Activated T-helper 17 cell treated with anti-CD3 and anti-CD28 coated beads, Interleukin-2, amount 50 U/mL, for 72 hours (primary cell): Measurements from ENCODE around the gene THRB. TPM values are rescaled to one million over a fixed set of nuclear protein-coding genes. Genes with fewer than 3 reads are reported as not detected.

Source experiments
- ATAC-seq: fragments of 150-1000 bp; cut with Tn5 transposase; replicated peaks from 2 replicates; pipeline ENCODE4 v1.10.0; 2021; ENCODE audit warnings: mild to moderate bottlenecking, moderate library complexity
- H3K27ac Mint-ChIP-seq: one replicate; pipeline ENCODE4 v1.8.0; 2022; ENCODE audit warnings: mixed read lengths
- H3K27me3 Mint-ChIP-seq: one replicate; pipeline ENCODE4 v1.8.0; 2022; ENCODE audit warnings: mixed read lengths
- H3K36me3 Mint-ChIP-seq: one replicate; pipeline ENCODE4 v1.8.0; 2022; ENCODE audit warnings: low read depth, mild to moderate bottlenecking, mixed read lengths
- H3K4me1 Mint-ChIP-seq: one replicate; pipeline ENCODE4 v1.8.0; 2022; ENCODE audit warnings: mixed read lengths
- H3K4me3 Mint-ChIP-seq: one replicate; pipeline ENCODE4 v1.8.0; 2022; ENCODE audit warnings: mild to moderate bottlenecking, mixed read lengths
- H3K9me3 Mint-ChIP-seq: one replicate; pipeline ENCODE4 v1.8.0; 2022; ENCODE audit warnings: mixed read lengths
- total RNA-seq, 2 donors: library from RNA; stranded (reverse); gene quantifications; one replicate each; pipeline ENCODE4 v1.2.3, GENCODE V29; 2022

The THRB gene
- total RNA-seq, 2 donors from 2014 or later = not detected

DNA sequence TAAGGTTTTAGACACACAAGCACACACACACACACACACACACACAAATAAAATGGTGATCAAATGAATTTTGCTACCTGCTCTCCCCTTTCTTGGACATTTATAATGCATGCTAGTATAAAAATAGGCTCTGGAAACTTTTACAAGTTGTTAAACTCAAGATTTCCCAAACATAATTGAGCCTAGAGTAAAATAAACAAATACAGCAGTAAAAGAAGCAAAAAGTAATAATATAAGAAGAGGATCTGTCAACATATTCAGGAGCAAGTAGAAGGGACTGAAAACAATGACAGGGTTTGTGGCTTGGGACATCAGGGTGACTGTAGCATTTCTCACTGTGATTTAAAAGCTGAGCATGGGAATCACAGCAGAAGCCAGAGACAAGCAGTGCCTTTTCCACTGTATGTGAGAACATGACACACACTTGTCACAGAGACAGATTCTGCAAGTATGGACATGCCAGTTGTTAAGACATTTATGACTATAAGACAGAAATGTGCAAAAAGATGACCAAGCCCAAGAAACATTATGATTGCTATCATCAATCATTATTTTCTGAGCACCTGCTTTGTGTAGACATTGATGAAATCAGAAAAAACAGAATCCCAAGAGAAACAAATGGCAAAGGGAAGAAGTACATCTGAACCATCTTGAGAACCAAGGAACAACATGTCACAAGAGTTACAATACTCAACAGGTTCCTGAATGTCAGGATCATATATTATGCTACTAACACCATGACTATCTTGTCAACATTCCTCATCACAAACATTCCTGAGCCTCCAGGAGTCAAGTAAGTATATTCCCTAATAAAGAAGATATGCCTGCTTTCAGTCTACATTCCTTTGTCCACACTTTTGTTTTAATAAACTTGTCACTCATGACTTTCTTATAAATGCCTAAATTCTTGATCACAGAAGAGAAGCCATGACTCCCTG lies 7.1 kb downstream of the THRB start:
- no peak overlapping the region for H3K27ac Mint-ChIP-seq
- H3K4me1 Mint-ChIP-seq = no peaks in the 10 kb centered on the region
- no peak for ATAC-seq
- H3K27me3 Mint-ChIP-seq = peaks cover 14% of the 10 kb centered on the region
- peaks cover 3% of the 10 kb centered on the region for H3K9me3 Mint-ChIP-seq
- H3K4me3 Mint-ChIP-seq = no peak overlapping the region
- no peaks in the 10 kb centered on the region for H3K36me3 Mint-ChIP-seq

DNA sequence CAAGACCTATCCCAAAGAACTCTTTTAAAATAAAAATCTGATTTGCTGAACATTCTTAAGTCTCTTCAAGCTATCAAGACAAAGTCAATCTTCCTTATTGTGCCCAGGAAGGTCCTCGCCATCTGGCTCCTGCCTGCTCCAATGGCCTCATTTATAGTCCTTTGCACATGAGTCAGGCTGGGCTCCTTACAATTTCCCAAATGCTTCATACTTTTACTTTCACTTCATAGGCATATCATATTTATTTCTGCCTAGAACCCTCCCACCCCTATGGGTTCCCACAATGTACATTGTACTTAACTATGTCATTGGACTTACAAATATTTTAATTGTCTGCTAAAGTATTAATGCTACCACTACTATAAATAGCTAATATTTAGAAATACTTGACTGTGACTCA lies 9.1 kb downstream of the THRB start:
- peaks cover 3% of the 10 kb centered on the region for H3K27me3 Mint-ChIP-seq
- H3K36me3 Mint-ChIP-seq = no peaks in the 10 kb centered on the region
- no peak for ATAC-seq
- H3K27ac Mint-ChIP-seq = no peak overlapping the region
- H3K4me1 Mint-ChIP-seq = no peaks in the 10 kb centered on the region
- no peak overlapping the region for H3K4me3 Mint-ChIP-seq
- no peaks in the 10 kb centered on the region for H3K9me3 Mint-ChIP-seq

DNA sequence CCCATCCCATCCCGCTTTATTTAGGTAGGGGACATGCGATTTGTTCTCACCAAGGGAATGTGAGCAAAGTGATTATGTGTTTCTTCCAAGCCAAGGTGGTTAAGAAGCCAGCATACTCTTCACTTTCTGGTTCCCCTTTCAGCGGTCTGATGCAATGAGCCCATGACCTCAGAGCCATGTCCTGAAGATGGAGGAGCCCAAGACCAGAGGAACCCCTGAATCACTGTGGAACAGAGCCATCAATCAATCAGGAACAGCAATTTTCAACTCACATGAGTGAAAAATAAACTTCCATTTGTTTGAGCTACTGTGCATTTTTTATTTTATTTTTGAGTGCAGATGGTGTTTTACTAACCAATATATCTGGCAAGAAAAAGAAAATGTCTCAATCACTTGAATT lies 10.8 kb downstream of the THRB start:
- Mint-ChIP-seq H3K36me3 (no peaks in the 10 kb centered on the region), H3K27me3 (peaks cover 3% of the 10 kb centered on the region), H3K27ac (no peak overlapping the region), H3K4me3 (no peak overlapping the region), H3K4me1 (no peaks in the 10 kb centered on the region), H3K9me3 (no peaks in the 10 kb centered on the region)
- ATAC-seq = no peak

DNA sequence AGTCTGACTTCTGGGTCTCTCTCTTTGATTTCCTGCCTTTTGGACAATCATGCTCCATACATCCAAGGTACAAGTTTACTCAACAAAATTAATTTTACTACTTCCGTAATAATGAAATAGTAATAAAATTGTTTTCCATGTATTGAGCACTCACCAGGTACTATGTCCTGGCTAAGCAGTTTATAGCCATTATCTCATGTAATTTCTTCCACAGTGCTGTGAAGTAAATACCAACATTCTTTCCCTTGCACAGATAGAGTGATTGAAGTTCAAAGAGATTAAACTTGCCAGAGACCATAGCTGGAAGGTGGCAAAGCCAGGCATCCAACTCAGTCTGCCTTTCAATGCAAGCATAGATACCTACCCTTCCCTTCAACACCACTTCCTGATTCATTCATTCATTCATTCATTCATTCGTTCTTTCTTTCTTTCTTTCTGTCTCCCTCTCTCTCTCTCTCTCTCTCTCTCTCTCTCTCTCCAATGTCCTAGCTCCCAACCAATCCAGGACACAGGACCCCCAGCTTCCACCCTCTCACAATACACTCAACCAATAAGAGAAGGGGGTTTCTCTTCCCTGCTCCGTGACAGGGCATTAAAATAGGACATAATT lies 12.4 kb downstream of the THRB start:
- no peak overlapping the region for H3K4me3 Mint-ChIP-seq
- no peaks in the 10 kb centered on the region for H3K4me1 Mint-ChIP-seq
- H3K36me3 Mint-ChIP-seq = no peaks in the 10 kb centered on the region
- no peak overlapping the region for H3K27ac Mint-ChIP-seq
- no peak for ATAC-seq
- peaks cover 6% of the 10 kb centered on the region for H3K9me3 Mint-ChIP-seq
- peaks cover 3% of the 10 kb centered on the region for H3K27me3 Mint-ChIP-seq

DNA sequence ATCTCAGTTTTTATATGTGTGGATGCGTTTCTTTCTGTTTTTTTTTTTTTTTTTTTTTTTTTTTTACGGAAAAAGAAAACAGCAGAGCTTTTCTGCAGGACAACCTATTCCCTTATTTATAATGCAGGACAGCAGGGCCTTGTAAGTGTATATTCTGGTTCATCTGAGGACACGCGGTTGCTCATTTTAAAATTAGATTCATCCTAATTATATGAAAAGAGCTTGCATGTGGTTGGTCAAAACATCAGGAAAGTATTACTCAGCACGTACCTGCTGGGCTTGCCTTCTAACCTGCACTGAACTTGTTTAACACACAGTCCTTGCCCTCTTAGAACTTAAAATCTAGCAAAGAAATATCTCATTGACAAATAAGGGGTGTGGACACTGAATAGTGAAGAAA lies 13.5 kb downstream of the THRB start:
- H3K4me3 Mint-ChIP-seq = no peak overlapping the region
- peaks cover 3% of the 10 kb centered on the region for H3K27me3 Mint-ChIP-seq
- H3K4me1 Mint-ChIP-seq = no peaks in the 10 kb centered on the region
- H3K36me3 Mint-ChIP-seq = no peaks in the 10 kb centered on the region
- H3K9me3 Mint-ChIP-seq = peaks cover 6% of the 10 kb centered on the region
- no peak for ATAC-seq
- no peak overlapping the region for H3K27ac Mint-ChIP-seq

DNA sequence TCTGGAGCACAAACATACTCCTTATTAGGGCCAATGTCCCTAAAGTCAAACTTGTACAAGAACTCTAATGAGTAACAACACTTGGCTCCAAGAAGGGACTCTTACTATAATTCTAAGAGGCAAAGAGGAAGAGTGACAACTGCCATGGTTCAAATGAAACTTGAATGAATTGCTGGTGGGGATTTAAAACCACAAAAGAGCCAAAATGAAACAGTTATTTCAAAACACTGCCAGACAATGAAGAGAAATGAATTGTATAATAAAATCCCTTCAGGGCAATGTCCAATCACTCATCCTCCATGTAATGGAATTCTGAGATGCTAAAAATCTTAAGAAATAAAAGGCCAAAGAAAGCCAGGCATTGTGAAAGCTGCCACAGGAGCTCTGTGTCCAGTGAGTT lies 14.2 kb downstream of the THRB start:
- H3K4me1 Mint-ChIP-seq = no peaks in the 10 kb centered on the region
- no peak overlapping the region for H3K4me3 Mint-ChIP-seq
- ATAC-seq = no peak
- H3K27ac Mint-ChIP-seq = no peak overlapping the region
- no peaks in the 10 kb centered on the region for H3K36me3 Mint-ChIP-seq
- H3K9me3 Mint-ChIP-seq = peaks cover 6% of the 10 kb centered on the region
- no peaks in the 10 kb centered on the region for H3K27me3 Mint-ChIP-seq

DNA sequence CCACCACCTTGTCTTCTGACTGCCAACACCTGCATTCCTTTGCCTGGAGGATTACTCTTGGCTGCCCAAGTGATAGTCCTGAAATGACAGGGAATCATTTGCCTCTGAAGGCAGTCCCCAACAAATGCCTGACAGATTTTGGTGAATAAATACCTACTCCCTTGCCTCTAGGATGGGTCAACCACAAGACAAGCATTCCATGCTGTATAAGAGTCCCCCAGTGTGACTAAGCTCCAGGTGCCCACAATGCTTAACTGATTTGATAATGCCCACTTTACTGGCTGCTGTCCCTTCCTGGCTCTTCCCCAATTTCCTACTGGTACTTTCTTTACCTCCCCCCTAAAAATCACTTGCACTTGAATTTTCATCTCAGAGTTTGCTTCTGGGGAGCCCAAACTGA lies 14.8 kb downstream of the THRB start:
- Mint-ChIP-seq H3K9me3 (peaks cover 6% of the 10 kb centered on the region), H3K27ac (no peak overlapping the region), H3K27me3 (no peaks in the 10 kb centered on the region), H3K4me3 (no peak overlapping the region), H3K36me3 (no peaks in the 10 kb centered on the region), H3K4me1 (no peaks in the 10 kb centered on the region)
- ATAC-seq = no peak

DNA sequence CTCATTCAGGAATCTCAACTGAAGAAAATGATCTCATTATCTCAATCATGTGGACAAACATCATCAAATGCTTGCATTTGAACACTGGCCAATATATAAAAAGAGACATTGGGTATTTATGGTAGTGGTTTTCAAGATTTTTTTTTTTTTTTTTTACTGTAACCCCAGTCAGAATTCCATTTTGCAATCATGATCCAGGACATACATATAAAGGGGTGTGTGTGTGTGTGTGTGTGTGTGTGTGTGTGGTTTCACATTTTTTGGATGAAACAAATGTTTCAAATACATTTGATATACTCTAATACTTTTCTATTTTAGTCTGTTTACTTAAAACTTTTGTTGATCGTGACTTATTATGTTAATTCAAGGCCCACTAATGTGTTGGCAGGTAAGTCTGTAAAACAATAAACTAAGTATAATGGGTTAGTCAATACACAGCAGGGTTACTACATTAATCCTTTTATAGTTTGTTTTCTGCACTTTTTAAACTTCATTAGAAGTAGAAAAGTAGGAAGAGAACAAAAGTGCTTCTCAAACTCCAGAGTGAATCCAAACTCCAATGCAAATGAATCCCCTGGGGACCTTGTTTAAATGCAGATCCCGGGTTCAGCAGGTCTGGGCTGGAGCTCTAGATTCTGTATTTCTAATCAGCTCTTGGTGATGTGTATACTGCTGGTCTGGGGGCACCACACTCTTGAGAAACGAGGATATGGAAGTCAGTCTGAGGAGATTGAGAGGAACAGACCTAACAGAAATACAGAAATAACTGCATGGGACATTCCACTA lies 17.6 kb downstream of the THRB start:
- Mint-ChIP-seq H3K4me1 (no peaks in the 10 kb centered on the region), H3K9me3 (peaks cover 6% of the 10 kb centered on the region), H3K27me3 (no peaks in the 10 kb centered on the region), H3K27ac (no peak overlapping the region), H3K4me3 (no peak overlapping the region), H3K36me3 (no peaks in the 10 kb centered on the region)
- no peak for ATAC-seq

DNA sequence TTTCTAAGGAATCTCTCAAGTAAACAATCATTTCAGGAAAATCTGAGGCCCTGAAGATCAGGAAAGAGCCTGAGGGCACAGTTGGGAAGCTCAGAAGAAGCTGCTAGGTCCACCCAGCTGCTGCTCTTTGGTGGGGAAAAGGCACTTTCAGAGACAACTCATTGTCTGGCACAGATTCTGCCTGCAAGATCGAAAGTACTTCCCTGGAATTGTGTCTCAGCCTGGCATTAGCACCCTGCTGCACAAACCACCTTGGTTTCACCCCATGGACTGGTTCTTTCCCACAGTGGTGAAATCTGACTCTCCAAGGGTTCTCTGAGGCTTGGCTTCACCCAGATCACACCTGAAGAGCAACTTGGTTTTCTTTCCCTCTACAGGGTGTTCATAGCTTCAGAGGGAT lies 18.7 kb downstream of the THRB start:
- H3K27ac Mint-ChIP-seq = no peak overlapping the region
- H3K27me3 Mint-ChIP-seq = peaks cover 3% of the 10 kb centered on the region
- no peaks in the 10 kb centered on the region for H3K36me3 Mint-ChIP-seq
- H3K9me3 Mint-ChIP-seq = peaks cover 11% of the 10 kb centered on the region
- H3K4me3 Mint-ChIP-seq = no peak overlapping the region
- ATAC-seq = no peak
- no peaks in the 10 kb centered on the region for H3K4me1 Mint-ChIP-seq

DNA sequence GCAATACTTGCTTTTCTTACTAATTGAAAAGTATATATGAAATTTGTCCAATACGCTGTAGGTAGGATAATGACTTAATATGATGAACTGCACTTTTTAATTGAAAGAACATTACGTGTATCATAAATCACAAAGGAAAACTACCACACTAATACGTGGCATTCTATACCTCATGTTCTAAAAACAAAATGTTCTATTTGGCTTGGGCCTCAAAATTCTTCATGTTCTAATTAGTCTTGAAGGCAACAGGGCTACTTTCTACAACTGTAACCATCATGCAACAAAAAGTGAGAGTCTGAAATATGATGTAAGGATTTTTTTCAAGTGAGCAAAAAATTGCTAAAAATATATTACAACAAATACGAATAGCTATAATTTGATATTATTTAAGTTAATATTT lies 19.8 kb downstream of the THRB start:
- no peak overlapping the region for H3K4me3 Mint-ChIP-seq

DNA sequence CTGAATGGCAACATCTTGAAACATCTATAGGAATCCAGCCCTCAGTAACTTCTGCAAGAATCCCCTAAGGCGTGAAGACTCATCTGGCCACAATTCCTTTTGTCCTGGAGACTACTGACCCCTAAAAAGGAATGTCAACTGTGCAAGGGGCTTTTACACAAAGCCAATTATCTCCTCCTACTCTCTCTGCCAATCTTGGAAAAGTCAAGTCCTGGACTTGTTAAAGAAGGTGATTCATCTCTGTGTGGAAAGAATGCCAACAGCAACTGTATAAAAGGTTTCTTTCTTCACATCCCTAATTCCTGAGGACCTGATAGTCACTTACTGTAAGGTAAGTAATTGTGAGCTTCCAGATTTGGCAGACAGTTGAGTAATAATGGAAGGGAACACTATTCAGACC lies 22.3 kb downstream of the THRB start:
- H3K27me3 Mint-ChIP-seq = peaks cover 3% of the 10 kb centered on the region
- no peak for ATAC-seq
- H3K9me3 Mint-ChIP-seq = peaks cover 9% of the 10 kb centered on the region
- H3K4me1 Mint-ChIP-seq = no peaks in the 10 kb centered on the region
- H3K4me3 Mint-ChIP-seq = no peak overlapping the region
- H3K36me3 Mint-ChIP-seq = no peaks in the 10 kb centered on the region
- H3K27ac Mint-ChIP-seq = no peak overlapping the region

More for the DNA sequence above, 19.8 kb downstream of the THRB start:
- Mint-ChIP-seq H3K27ac (no peak overlapping the region), H3K27me3 (peaks cover 3% of the 10 kb centered on the region), H3K36me3 (no peaks in the 10 kb centered on the region), H3K9me3 (peaks cover 11% of the 10 kb centered on the region), H3K4me1 (no peaks in the 10 kb centered on the region)
- ATAC-seq = no peak

DNA sequence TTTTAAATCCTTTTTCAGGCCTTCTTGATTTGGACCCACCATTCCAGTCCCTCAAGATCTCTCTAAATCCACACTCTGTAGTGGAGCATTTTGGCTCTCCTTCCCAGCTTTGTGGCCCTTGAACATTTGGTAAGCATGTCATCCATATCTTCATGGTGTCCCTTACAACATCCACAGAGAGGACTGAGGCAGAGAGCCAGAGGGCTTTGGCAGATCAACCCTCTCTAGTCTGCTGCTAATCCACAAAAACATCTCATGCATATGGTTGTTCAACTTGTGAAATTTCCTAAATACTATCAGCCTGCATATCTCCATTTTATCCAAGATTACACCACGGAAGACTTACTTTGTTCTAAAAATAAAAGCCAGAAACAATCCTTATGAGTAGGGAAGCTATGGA lies 23.2 kb downstream of the THRB start:
- no peak overlapping the region for H3K27ac Mint-ChIP-seq
- H3K4me3 Mint-ChIP-seq = no peak overlapping the region

DNA sequence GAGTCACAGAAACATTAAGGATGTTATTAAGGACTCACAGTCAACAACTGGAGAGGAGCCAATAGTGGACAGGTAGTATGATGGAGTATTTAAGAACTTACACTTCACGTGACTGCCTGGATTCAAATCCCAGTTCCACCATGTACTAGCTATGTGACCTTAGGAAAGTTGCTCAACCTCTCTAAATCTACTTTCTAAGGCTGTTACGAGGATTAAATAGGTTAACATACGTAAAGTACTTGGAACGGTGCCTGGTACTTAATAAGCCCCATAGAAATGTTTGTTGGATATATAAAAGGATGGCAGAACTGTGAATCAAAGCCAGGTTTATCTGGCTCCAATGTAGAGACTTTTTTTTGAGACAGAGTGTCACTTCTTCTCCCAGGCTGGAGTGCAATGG lies 24.4 kb downstream of the THRB start:
- Mint-ChIP-seq H3K36me3 (no peaks in the 10 kb centered on the region), H3K27ac (no peak overlapping the region), H3K27me3 (peaks cover 3% of the 10 kb centered on the region), H3K4me1 (no peaks in the 10 kb centered on the region), H3K4me3 (no peak overlapping the region), H3K9me3 (peaks cover 12% of the 10 kb centered on the region)
- no peak for ATAC-seq

More for the DNA sequence above, 23.2 kb downstream of the THRB start:
- H3K9me3 Mint-ChIP-seq = peaks cover 9% of the 10 kb centered on the region
- peaks cover 3% of the 10 kb centered on the region for H3K27me3 Mint-ChIP-seq
- no peaks in the 10 kb centered on the region for H3K4me1 Mint-ChIP-seq
- no peaks in the 10 kb centered on the region for H3K36me3 Mint-ChIP-seq
- no peak for ATAC-seq

DNA sequence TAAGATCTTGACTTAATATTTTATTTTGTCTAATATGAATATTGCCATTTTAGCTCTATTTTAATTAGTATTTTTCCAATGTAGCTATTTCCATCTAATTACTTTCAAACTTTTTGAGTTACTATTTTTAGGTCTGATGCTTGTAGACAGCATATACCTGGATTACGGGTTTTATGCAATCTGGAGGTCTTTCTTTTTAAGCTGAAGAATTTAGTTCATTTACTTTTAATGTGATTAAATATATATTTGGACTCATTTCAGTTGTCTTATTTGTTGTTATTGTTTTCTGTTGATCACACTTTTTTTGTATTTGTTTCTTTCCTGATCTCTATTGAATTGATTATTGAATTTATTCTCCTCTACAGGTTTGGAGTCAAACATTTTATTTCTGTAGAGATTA lies 30.3 kb downstream of the THRB start:
- no peak for ATAC-seq
- Mint-ChIP-seq H3K27me3 (no peaks in the 10 kb centered on the region), H3K4me1 (no peaks in the 10 kb centered on the region), H3K9me3 (peaks cover 11% of the 10 kb centered on the region), H3K4me3 (no peak overlapping the region), H3K27ac (no peak overlapping the region), H3K36me3 (no peaks in the 10 kb centered on the region)

DNA sequence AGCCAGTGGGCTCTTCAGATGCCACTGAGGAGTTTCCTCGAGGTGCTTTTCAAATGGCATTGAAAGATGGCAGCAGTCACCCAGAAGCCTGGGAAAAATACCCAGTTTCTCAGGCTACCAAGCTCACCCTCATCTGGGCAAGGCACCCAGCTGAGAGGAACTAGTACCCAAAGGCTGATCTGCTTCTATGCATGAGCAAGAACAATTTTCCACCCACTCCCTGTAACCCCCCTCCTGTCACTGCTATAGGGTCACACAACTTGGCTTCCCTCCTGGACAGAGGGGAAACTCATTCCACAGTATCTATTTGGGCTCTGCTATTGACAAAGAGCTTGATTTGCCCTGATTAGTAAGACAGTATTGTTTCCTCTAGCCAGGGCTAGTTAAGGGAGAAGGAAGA lies 31.9 kb downstream of the THRB start:
- H3K4me1 Mint-ChIP-seq = no peaks in the 10 kb centered on the region
- no peak overlapping the region for H3K4me3 Mint-ChIP-seq
- H3K27ac Mint-ChIP-seq = no peak overlapping the region
- H3K36me3 Mint-ChIP-seq = no peaks in the 10 kb centered on the region
- peaks cover 7% of the 10 kb centered on the region for H3K9me3 Mint-ChIP-seq
- no peak for ATAC-seq
- H3K27me3 Mint-ChIP-seq = no peaks in the 10 kb centered on the region
